HepG2 (cell line): ENCODE results near the gene CDC42EP3. TPM values are rescaled to one million over a fixed set of nuclear protein-coding genes. Genes with fewer than 3 reads are reported as not detected.

Experiments used
- FOXP4 ChIP-seq: sonication (generic); formaldehyde crosslinking; IDR thresholded peaks from 2 replicates; pipeline ENCODE4 v1.4.0; 2020; ENCODE audit warnings: missing genetic modification reagents
- GABPB1 ChIP-seq: IDR thresholded peaks from 2 replicates; pipeline ENCODE4 v1.6.1; 2016; ENCODE audit warnings: mild to moderate bottlenecking, missing genetic modification reagents, moderate library complexity, missing compliant biosample characterization
- KLF16 ChIP-seq, 2 experiments: sonication (generic) in 1 of 2; formaldehyde crosslinking in 1 of 2; IDR thresholded peaks; 2 replicates each; pipeline versions ENCODE4 v1.6.1 to v1.8.0; 2016 to 2023; ENCODE audit warnings: missing genetic modification reagents in 2 of 2, missing compliant biosample characterization in 1 of 2
- SP1 ChIP-seq, 2 experiments: fragments of 450-650 bp in 1 of 2; sonication (generic) in 1 of 2; formaldehyde crosslinking in 1 of 2; IDR thresholded peaks; 2 replicates each; pipeline versions ENCODE4 v1.4.0 to v1.6.1; 2016 to 2020; ENCODE audit warnings: missing genetic modification reagents in 1 of 2
- ZC3H13 ChIP-seq: sonication (generic); formaldehyde crosslinking; IDR thresholded peaks from 2 replicates; pipeline ENCODE4 v1.8.1; 2023; ENCODE audit warnings: mild to moderate bottlenecking, missing genetic modification reagents, moderate library complexity
- ZNF24 ChIP-seq: fragments of 450-650 bp; IDR thresholded peaks from 2 replicates; pipeline ENCODE4 v1.6.1; 2017; ENCODE audit warnings: antibody characterized with exemption, mild to moderate bottlenecking
- ZNF280B ChIP-seq: sonication (generic); formaldehyde crosslinking; IDR thresholded peaks from 2 replicates; pipeline ENCODE4 v1.5.0; 2020; ENCODE audit warnings: missing genetic modification reagents, mild to moderate bottlenecking, borderline replicate concordance
- ZNF547 ChIP-seq: sonication (generic); formaldehyde crosslinking; IDR thresholded peaks from 2 replicates; pipeline ENCODE4 v1.5.1; 2020; ENCODE audit warnings: mild to moderate bottlenecking, missing genetic modification reagents
- ZNF691 ChIP-seq: sonication (generic); formaldehyde crosslinking; IDR thresholded peaks from 2 replicates; pipeline ENCODE4 v1.4.0; 2020; ENCODE audit warnings: missing genetic modification reagents, low read depth, mild to moderate bottlenecking, borderline replicate concordance
- polyA plus RNA-seq, 8 experiments: library from polyadenylated mRNA; depleted of rRNA in 3 of 8; stranded (reverse) in 7 of 8; unstranded in 1 of 8; fragments of >200 nt; fragmentation: Illumina TruSeq in 4 of 8; extraction: Trizol in 4 of 8; gene quantifications; 2 replicates each; pipeline versions ENCODE4 v1.2.1 to v1.2.3, GENCODE V29; 2011 to 2016; ENCODE audit warnings: low read depth in 4 of 8, missing spikeins in 1 of 8, mixed read lengths in 1 of 8; ENCODE audit not compliant: insufficient read depth in 1 of 8
- total RNA-seq, 5 experiments: library from RNA; depleted of rRNA; stranded (reverse); fragments of >200 nt; fragmentation: Illumina TruSeq; extraction: Trizol; gene quantifications; 2 replicates each; pipeline ENCODE4 v1.2.3, GENCODE V29; 2016; ENCODE audit warnings: low read depth in 1 of 5

The CDC42EP3 gene
- total and polyA plus RNA-seq, 2 of the 13 experiments (the other 11 are each of a cell fraction or from before 2014, with no cell fraction given): 0.01 TPM; not detected in 1

- TF ChIP-seq FOXP4 (CRISPR knock-in tag): no peak
- TF ChIP-seq ZNF24: no peak
- no peak for TF ChIP-seq GABPB1 (CRISPR knock-in tag)
- TF ChIP-seq ZNF691 (CRISPR knock-in tag): no peak
- TF ChIP-seq ZNF280B (CRISPR knock-in tag): no peak
- TF ChIP-seq SP1 (IDR thresholded peaks at IDR 0.05): no peak
- TF ChIP-seq SP1 (CRISPR knock-in tag; IDR thresholded peaks at IDR 0.05): no peak
- TF ChIP-seq ZNF547 (CRISPR knock-in tag): no peak
- no peak for TF ChIP-seq ZC3H13 (CRISPR knock-in tag)
- no peak for TF ChIP-seq KLF16 (CRISPR knock-in tag; IDR thresholded peaks at IDR 0.05)
These were observed 34.9 kb downstream of the CDC42EP3 start (continued) for GRCh38 chr2:37636381-37637066.
